ENCODE data around the gene PKIG. TPM values are rescaled to one million over a fixed set of nuclear protein-coding genes. Genes with fewer than 3 reads are reported as not detected.
A peak's percentile ranks its signal among the peaks of the same experiment; 100 is the strongest.

The PKIG gene
- total RNA-seq (2013): 2.0 TPM
- polyA plus RNA-seq (1 to 10 TPM in 1 of 3 donors, under 1 TPM in 2; 0.67 to 1.4 (median 0.84) TPM), polyA minus RNA-seq (0.16 and 0.55 TPM in 2 replicates), total RNA-seq (0.37 to 18.2 (median 1.4) reads per million in 11 experiments)

DNA sequence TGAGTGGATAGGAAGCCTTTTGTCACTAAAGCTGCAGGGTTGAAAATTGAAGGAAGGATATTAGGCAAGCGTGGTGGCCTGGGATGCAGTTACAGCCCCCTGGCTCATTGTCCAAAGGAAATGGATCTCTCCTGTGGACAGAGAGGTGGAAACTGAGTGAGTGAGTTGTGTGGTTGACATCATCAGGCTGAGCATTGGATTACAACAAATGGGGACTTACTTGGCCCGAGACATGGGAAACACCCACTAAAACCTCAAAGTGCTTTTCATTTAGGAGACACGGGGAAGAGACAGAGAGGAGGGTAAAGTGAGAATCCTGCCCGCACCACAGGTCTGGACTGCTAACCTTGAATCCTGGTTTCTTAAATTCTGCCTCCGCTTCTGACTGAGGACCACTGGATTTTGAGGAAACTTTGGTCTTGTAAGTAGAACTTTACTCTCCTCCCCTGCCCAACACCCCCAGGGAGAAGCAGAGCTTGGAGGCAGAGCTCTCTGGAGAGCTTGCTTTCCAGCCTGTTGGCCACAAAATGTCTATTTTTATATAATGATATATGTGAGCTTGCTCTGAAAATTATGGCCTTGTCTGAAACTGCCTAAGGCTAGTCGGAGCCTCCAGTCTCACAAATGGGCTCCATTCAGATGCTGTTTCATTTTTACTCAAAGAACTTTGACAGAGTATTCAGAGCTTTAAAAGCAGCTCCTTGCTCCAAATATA is at the start of gene PKIG:
Gene PKIG, plus strand, starts transcription at position 269 of the 715 bp plus-strand sequence. CDS start 31,978 bp downstream, outside the sequence.
- H3K27ac ChIP-seq (ENCODE audit: low read depth in 1 of 2, low read length in 2 of 2): no peak within 1 kb of the TSS

DNA sequence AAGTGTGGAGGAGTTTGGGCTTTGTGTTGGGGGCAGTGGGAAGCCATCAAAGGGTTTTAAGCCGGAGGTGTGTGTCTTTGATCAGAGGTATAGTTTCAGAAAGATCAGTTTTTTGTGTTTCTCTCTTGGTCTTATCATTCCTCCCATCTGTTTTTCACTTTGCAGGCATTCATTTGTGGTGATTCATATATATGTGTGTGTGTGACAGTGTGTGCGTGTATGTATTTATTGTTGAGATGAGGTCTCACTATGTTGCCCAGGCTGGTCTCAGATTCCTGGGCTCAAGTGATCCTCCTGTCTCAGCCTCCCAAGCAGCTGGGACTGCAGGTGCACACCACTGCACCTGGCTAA is 49.4 kb upstream of the PKIG start:
- intact Hi-C loops (cut with micrococcal nuclease): loop anchor here in 1 of 2 donors (5.0 kb wide), 1 partner anchor 69 kb away; no protein-coding TSS in a partner anchor
- Histone ChIP-seq H2AFZ (ENCODE audit: insufficient read depth, low read depth, low read length, poor library complexity, severe bottlenecking) (no peak overlapping the region), H3K9me3 (replicated peaks in 1 of 2; ENCODE audit: control insufficient read depth in 1 of 2, insufficient read depth in 1 of 2, low read length in 2 of 2) (no peaks in the 10 kb centered on the region), H3K4me1 (ENCODE audit: control insufficient read depth in 1 of 2, insufficient read depth in 2 of 2, low read length in 2 of 2) (peaks cover 22 to 29% of the 10 kb centered on the region in 2 donors), H3K36me3 (replicated peaks in 1 of 2; ENCODE audit: control insufficient read depth in 1 of 2, insufficient read depth in 2 of 2, low read length in 2 of 2) (no peaks in the 10 kb centered on the region), H4K20me1 (ENCODE audit: insufficient read depth, low read length) (no peaks in the 10 kb centered on the region), H3K9ac (ENCODE audit: insufficient read depth, low read length, poor library complexity, severe bottlenecking) (no peak overlapping the region), H3K27ac (ENCODE audit: low read depth in 1 of 2, low read length in 2 of 2) (no peak overlapping the region), H3K4me2 (replicated peaks; ENCODE audit: extremely low read depth, low read length, poor library complexity, severe bottlenecking) (no peak overlapping the region), H3K27me3 (ENCODE audit: control insufficient read depth in 2 of 2, insufficient read depth in 2 of 2, low read length in 2 of 2) (no peaks in the 10 kb centered on the region), H3K4me3 (replicated peaks in 1 of 3; ENCODE audit: low read depth in 2 of 3, low read length in 3 of 3) (no peak overlapping the region), H3K79me2 (ENCODE audit: insufficient read depth, low read length) (no peaks in the 10 kb centered on the region)
- Mint-ChIP-seq H3K4me1 (peaks cover 16% of the 10 kb centered on the region), H3K4me3 (no peak overlapping the region), H3K9me3 (no peaks in the 10 kb centered on the region), H3K36me3 (no peaks in the 10 kb centered on the region), H3K27ac (no peak overlapping the region), H3K27me3 (ENCODE audit: low read depth in 3 of 3) (peaks cover 0 to 6% (median 0%) of the 10 kb centered on the region in 3 donors)
- DNase-seq: no peak
- WGBS (ENCODE audit: insufficient coverage): no CpG with 5 or more reads among the region's 2 CpGs
- TF ChIP-seq, protein P1, sequence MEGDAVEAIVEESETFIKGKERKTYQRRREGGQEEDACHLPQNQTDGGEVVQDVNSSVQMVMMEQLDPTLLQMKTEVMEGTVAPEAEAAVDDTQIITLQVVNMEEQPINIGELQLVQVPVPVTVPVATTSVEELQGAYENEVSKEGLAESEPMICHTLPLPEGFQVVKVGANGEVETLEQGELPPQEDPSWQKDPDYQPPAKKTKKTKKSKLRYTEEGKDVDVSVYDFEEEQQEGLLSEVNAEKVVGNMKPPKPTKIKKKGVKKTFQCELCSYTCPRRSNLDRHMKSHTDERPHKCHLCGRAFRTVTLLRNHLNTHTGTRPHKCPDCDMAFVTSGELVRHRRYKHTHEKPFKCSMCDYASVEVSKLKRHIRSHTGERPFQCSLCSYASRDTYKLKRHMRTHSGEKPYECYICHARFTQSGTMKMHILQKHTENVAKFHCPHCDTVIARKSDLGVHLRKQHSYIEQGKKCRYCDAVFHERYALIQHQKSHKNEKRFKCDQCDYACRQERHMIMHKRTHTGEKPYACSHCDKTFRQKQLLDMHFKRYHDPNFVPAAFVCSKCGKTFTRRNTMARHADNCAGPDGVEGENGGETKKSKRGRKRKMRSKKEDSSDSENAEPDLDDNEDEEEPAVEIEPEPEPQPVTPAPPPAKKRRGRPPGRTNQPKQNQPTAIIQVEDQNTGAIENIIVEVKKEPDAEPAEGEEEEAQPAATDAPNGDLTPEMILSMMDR (IDR thresholded peaks at IDR 0.05): no peak

More for the DNA sequence above, at the start of gene PKIG:
- Histone ChIP-seq H2AFZ (ENCODE audit: insufficient read depth, low read depth, low read length, poor library complexity, severe bottlenecking) (peak within 1 kb of the TSS; percentile 17), H3K4me1 (ENCODE audit: control insufficient read depth in 1 of 2, insufficient read depth in 2 of 2, low read length in 2 of 2) (peaks cover 28 to 33% of the 10 kb centered on the region in 2 donors), H3K9ac (ENCODE audit: insufficient read depth, low read length, poor library complexity, severe bottlenecking) (no peak within 1 kb of the TSS), H3K27me3 (ENCODE audit: control insufficient read depth in 2 of 2, insufficient read depth in 2 of 2, low read length in 2 of 2) (no peaks in the 10 kb centered on the region), H3K4me2 (replicated peaks; ENCODE audit: extremely low read depth, low read length, poor library complexity, severe bottlenecking) (no peak within 1 kb of the TSS), H3K79me2 (ENCODE audit: insufficient read depth, low read length) (no peaks in the 10 kb centered on the region), H3K4me3 (replicated peaks in 1 of 3; ENCODE audit: low read depth in 2 of 3, low read length in 3 of 3) (no peak within 1 kb of the TSS), H4K20me1 (ENCODE audit: insufficient read depth, low read length) (no peaks in the 10 kb centered on the region), H3K36me3 (replicated peaks in 1 of 2; ENCODE audit: control insufficient read depth in 1 of 2, insufficient read depth in 2 of 2, low read length in 2 of 2) (no peaks in the 10 kb centered on the region), H3K9me3 (replicated peaks in 1 of 2; ENCODE audit: control insufficient read depth in 1 of 2, insufficient read depth in 1 of 2, low read length in 2 of 2) (no peaks in the 10 kb centered on the region)
- peak in 1 of 3 donors; percentile 57 for DNase-seq
- no peaks in the 10 kb centered on the region for H3K36me3 Mint-ChIP-seq
- peaks cover 50% of the 10 kb centered on the region for H3K4me1 Mint-ChIP-seq
- TF ChIP-seq, protein P1 (IDR thresholded peaks at IDR 0.05): no peak
- H3K27me3 Mint-ChIP-seq (ENCODE audit: low read depth in 3 of 3): peaks cover 0 to 2% (median 0%) of the 10 kb centered on the region in 3 donors
- no peaks in the 10 kb centered on the region for H3K9me3 Mint-ChIP-seq
- H3K27ac Mint-ChIP-seq: peak within 1 kb of the TSS in 2 of 7 donors; percentile 37 to 88
- intact Hi-C loops (cut with micrococcal nuclease): no loop called here
- WGBS (ENCODE audit: insufficient coverage): 25% methylated on average over 1 of the region's 6 CpGs
- peak within 1 kb of the TSS in 1 of 2 donors; percentile 20 for H3K4me3 Mint-ChIP-seq
